ENCODE data around the gene PIAS1.

GRCh38 chr15:68217341-68217740 is 163.2 kb downstream of the PIAS1 start:
- TF ChIP-seq CTCF (IDR thresholded peaks at IDR 0.05) (no peak), POLR2A (IDR thresholded peaks at IDR 0.05) (no peak)

Measured in body of pancreas (tissue), 4 donors.